H7 (cell line): Measurements from ENCODE around the gene NDUFB11. TPM values are rescaled to one million over a fixed set of nuclear protein-coding genes. Genes with fewer than 3 reads are reported as not detected.

Experiments
- DNase-seq: peaks from one replicate; pipeline ENCODE4 v3.0.0; 2012
- H3K27me3 ChIP-seq: 2 replicates; pipeline ENCODE4 v1.6.0; 2011; ENCODE audit warnings: mild to moderate bottlenecking, low read length; ENCODE audit not compliant: control insufficient read depth, insufficient read depth
- H3K36me3 ChIP-seq: replicated peaks from 2 replicates; pipeline ENCODE4 v1.5.1; 2011; ENCODE audit warnings: low read length; ENCODE audit not compliant: control insufficient read depth, insufficient read depth
- H3K4me3 ChIP-seq: 2 replicates; pipeline ENCODE4 v1.5.1; 2011; ENCODE audit warnings: low read depth, mild to moderate bottlenecking, control low read depth, low read length, moderate library complexity; ENCODE audit not compliant: insufficient read depth
- total RNA-seq: library from RNA; depleted of rRNA; stranded (reverse); fragments of >200 nt; shearing (Covaris generic); gene quantifications from 2 replicates; pipeline ENCODE4 v1.2.3, GENCODE V29; 2014; rRNA removed

Gene NDUFB11
- total RNA-seq = 106 and 108 TPM in 2 replicates

DNA sequence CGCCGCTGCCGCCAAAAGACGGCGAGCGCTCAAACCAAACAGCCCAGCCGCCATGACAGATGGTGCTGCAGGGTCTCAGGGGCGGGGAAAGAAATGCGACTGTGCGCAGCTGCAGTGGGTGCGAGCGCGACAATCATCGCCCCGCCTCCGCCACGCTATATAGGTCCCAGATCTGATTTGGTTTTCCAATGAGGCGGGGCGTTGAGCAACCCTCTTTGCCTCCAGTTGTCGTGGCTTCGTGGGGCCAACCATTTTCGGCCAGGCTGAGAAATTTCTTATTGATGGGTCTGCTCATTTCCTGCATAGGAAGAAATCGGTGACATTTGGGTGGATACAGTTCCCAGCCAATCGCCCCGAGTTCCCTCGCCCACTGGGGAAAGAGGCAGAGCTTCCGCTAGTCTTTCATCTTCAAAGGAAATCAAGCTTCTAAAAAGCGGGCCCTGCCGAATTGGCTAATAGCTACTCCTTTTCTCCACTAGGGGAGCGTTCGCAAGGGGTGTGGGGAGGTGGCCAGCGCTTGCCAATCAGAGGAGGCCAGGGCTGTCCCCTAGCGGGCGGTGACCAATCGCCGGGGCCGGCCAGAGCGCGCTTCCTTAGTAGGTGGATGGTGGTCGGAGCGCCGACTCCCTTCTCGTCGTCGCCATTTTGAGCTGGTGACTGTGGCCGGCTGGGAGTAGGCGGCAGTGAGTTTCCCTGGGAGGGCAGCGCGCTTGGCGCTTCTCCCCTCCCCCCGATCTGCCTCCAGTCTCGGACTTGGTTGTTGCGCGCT is at the start of gene NDUFB11, which contains the start of gene RBM10:
NDUFB11 (minus strand) TSS at position 77 of the 769 bp plus-strand sequence; CDS start at position 54, 23 bp downstream.
RBM10 (plus strand) TSS at position 596 of the 769 bp plus-strand sequence. CDS start 2,261 bp downstream, outside the sequence.
- peaks cover 6% of the 10 kb centered on the region for H3K36me3 ChIP-seq
- no peaks in the 10 kb centered on the region for H3K27me3 ChIP-seq
- DNase-seq = peak; percentile 94
- H3K4me3 ChIP-seq = peak within 1 kb of the TSS; percentile 70

DNA sequence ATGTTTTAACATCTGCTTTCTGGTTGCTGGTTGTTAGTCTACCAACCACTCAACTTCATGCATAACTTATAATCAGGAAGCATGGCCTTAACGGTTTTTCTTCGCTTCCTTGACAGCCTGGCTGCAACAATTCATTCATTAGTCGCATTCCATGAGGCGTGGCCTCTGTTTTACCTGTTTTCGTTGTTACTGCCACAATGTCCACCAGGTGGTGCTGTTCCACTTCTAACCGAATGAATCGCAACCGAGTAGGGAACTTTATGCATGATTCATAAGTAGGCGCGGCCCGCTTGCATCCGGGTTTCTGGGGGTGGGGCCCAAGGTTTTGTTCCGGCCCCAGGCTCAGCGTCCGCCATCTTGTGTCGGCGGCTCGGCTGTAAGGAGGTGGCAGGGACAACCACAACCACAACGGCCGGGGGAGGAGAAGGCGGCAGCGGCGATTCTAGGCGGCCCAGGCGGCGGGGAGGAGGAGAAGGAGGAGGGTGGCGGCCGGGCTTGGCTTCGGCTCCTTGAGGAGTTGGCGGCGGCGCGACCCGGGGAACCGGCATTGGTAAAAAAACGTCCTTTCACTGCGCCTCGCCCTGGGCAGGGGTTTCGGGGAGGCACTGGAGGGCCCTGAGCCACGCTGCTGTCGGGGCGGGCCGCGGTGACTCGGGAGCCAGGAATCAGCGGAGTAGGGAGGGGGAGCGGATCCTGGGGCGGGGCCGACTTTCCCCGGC is 49.1 kb upstream of the NDUFB11 start, which contains the start of gene UBA1:
UBA1 (plus strand) TSS at position 355 of the 719 bp plus-strand sequence. CDS start 4,974 bp downstream, outside the sequence.
- Histone ChIP-seq H3K4me3 (peak within 1 kb of the TSS; percentile 97), H3K36me3 (peaks cover 22% of the 10 kb centered on the region), H3K27me3 (peaks cover 4% of the 10 kb centered on the region)
- peak; percentile 96 for DNase-seq

DNA sequence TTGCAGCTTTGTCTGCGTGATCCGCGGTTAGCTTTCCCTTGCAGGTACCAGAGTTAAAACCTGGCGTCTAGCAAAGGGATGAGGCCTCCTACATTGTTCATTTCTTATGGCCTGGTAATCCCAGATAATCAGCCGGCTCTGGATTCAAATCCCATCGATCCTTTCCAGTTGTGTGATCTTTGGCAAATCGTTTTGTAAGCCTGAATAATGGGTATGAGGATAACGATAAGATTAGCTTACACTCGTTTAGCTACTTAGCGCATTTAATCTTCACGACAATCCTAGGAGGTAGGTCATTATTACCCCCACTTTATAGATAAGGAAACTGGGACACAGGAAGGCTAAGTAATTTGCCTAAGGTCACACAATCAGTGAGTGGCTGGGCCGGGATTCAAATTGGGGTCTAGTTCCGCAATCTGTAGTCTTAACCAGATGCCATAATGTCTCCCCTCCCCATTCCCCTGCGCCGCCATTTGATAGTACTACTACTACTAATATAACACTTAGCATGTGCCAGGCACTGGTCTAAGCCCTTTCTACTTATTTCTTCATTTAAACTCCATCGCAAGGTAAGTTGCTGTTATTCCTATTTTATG is 47.4 kb upstream of the NDUFB11 start:
- peak overlapping the region; percentile 69 for H3K4me3 ChIP-seq
- peaks cover 4% of the 10 kb centered on the region for H3K27me3 ChIP-seq
- DNase-seq = no peak
- H3K36me3 ChIP-seq = peaks cover 12% of the 10 kb centered on the region

DNA sequence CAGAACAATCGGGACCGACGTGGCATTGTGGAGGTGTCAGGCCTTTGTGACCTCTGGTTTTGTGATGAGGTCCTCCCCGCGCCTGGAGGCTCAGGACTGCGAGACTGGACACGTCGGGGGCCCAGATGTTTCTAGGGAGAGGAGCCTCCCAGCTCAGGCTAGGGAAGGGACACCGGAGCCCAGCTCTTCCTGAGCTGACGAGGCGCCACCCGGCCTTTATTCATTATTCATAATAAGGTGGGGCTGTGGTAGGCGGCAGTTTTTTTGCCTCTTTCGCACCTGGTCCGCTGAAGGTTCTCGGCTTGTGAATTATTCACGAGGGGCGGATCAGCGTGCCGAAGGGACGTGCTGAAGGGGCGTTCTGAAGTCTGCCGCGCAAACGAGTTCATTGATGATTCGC is 46.8 kb upstream of the NDUFB11 start:
- Histone ChIP-seq H3K36me3 (peaks cover 6% of the 10 kb centered on the region), H3K27me3 (peaks cover 4% of the 10 kb centered on the region), H3K4me3 (peak overlapping the region; percentile 69)
- peak; percentile 58 for DNase-seq

DNA sequence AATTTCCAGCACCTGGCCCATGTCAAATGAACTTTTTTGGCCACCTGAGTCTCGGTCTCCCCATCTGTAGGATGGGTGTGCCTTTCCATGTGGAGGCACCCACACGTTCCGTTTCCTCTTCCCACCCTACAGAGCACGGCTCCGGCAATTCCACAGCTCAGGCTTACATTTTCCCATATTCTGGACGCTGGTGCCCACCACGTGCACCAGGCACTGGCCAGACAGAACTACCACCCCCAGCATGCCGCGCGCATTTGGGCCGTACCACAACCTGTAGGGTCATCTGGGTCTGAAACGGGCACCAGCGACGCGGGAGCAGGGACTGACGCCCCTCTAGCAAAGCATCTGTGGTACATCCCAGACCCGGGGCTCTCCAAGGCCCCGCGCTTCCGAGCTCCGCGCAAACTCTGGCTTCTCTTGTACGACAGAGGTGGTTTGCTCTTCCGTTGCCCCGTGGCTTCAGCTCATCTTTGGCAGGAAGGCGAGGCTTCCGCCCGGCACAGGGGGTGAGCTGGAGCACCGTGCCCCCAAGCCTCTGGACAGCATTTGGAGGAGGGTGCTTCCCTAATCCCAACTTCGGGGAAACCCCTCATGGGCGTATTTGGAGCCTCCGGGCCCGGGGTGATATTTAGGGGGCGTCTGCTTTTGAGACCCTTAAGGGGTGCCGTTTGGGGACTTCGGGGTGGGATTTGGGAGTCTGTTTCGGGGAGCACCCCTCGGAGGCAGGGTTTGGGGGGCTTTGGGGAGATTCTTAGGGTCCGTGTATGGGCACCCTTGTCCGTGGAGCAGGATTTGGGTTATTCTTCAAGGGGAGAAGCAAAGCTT is 46.2 kb upstream of the NDUFB11 start:
- DNase-seq = peak; percentile 97
- H3K4me3 ChIP-seq = peak overlapping the region; percentile 69
- peaks cover 4% of the 10 kb centered on the region for H3K36me3 ChIP-seq
- peaks cover 4% of the 10 kb centered on the region for H3K27me3 ChIP-seq

DNA sequence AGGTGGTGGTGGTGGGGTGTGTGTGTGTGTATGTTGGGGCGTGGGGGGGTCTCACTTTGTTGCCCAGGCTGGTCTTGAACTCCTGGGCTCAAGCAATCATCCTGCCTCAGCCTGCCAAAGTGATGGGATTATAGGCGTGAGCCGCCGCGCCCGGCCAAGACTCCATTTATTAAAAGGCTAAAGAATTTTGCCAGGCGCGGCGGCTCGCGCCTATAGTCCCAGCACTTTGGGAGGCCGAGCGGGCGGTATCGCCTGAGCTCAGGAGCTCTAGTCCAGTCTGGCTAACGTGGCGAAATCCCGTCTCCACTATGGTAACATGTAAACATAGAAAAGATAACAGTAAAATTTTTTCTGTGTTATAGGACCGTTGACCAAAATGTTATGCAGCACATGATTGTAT is 45.4 kb upstream of the NDUFB11 start:
- Histone ChIP-seq H3K36me3 (peaks cover 2% of the 10 kb centered on the region), H3K4me3 (peak overlapping the region; percentile 6), H3K27me3 (peaks cover 4% of the 10 kb centered on the region)
- DNase-seq = no peak

DNA sequence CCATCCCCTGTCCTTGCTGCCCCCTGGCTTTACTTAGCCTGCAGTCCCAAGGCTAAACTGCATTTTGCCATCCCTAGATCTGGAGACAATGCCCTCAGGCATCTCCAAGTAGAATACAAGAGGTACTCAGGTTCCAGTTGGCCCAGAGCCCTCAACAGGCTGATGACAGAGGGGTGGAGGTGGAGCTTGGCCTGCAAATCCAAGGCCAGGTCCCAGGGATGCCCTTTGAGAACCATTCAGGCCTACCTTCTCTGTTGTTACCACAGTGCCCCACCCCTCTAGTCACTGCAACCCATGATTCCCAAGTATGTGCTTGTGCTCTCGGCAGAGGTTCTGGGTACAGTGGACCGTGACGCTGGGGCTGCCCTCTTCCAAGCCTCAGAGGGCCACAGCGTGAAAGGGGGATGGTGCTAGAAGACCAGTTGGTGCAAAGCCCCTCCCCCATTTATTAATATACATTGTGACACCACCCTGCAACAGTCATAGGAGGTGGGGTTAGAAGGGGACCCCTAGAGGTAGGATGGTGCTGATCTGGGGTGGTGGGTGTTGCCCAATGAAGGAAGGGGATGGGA is 42.7 kb upstream of the NDUFB11 start:
- no peak overlapping the region for H3K4me3 ChIP-seq
- H3K36me3 ChIP-seq = peaks cover 8% of the 10 kb centered on the region
- DNase-seq = no peak
- H3K27me3 ChIP-seq = peaks cover 4% of the 10 kb centered on the region

DNA sequence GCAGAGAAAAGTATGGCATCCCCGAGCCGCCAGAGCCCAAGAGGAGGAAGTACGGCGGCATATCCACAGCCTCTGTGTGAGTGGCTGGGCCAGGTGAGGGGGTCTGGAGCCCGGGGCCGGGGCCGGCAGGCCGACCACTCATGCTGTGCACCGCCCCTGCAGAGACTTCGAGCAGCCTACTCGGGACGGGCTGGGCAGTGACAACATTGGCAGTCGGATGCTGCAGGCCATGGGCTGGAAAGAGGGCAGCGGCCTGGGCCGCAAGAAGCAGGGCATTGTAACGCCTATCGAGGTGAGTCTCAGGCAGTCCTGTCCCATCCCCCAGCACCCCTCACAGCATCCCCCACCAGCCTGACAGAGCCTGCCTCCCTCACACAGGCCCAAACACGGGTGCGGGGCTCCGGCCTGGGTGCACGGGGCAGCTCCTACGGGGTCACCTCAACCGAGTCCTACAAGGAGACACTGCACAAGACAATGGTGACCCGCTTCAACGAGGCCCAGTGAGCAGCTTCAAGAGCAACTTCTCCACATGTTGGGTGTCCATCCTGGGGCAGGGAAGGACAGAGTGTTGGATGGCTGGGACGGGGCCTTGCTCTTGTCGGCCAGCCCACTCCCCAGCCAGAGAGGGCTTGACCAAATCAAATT is 41.7 kb upstream of the NDUFB11 start:
- Histone ChIP-seq H3K36me3 (peaks cover 12% of the 10 kb centered on the region), H3K4me3 (no peak overlapping the region), H3K27me3 (peaks cover 3% of the 10 kb centered on the region)
- DNase-seq = no peak

DNA sequence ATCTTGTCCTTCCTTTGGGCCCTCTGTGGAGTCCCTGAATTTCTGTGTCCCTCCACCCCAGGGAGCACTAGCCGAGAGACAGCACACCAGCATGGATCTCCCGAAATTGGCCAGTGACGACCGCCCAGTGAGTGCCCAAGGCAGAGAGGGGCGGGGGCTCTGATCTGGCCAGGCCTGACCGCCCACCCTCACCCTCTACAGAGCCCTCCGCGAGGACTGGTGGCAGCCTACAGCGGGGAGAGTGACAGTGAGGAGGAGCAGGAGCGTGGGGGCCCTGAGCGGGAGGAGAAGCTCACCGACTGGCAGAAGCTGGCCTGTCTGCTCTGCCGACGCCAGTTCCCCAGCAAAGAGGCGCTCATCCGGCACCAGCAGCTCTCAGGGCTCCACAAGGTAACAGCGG is 40.7 kb upstream of the NDUFB11 start:
- H3K27me3 ChIP-seq = no peaks in the 10 kb centered on the region
- no peak for DNase-seq
- H3K36me3 ChIP-seq = peaks cover 16% of the 10 kb centered on the region
- no peak overlapping the region for H3K4me3 ChIP-seq

DNA sequence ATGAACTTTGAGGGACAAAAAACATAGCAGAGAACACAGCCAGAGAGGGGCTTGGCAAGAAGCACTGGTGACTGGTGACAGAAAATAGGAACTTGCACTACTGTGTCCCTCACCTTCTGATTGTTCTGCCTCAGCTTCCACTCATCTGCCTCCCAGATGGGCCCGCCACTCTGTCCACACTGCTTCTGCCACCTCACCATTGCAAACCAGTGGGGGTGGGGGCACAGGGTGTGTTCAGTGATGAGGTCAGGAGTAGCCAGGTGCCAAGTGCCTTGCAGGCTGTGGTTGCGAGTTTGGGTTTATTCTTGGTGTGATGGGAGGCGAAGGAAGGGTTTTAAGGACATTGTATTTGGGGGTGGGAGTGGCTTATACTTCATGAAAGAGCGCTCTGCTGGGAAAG is 40.0 kb upstream of the NDUFB11 start:
- no peak for DNase-seq
- Histone ChIP-seq H3K27me3 (no peaks in the 10 kb centered on the region), H3K4me3 (no peak overlapping the region), H3K36me3 (peaks cover 16% of the 10 kb centered on the region)

DNA sequence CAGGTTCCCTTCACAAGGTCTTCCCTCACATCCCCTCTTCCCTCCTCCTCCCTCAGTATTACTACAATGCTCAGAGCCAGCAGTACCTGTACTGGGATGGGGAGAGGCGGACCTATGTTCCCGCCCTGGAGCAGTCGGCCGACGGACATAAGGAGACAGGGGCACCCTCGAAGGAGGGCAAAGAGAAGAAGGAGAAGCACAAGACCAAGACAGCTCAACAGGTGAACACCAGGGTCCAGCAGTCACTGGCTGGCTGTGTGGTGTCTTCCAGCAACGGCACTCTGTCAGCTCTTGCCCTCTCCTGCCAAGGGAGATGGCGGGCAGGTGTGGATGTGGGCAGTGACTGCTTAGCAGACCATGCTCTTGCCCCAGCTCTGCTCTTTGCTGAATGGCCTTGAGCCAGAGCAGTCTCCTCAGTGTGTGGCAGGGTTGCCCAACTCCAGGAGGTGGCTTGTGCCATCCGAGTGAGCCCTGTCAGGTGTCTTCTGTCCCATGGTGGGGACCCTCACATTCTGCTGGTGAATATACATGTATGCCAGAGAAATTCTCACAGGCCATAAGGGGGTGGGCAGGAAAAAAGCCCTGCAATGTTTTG is 37.7 kb upstream of the NDUFB11 start:
- Histone ChIP-seq H3K4me3 (no peak overlapping the region), H3K36me3 (peaks cover 20% of the 10 kb centered on the region), H3K27me3 (no peaks in the 10 kb centered on the region)
- DNase-seq = no peak

DNA sequence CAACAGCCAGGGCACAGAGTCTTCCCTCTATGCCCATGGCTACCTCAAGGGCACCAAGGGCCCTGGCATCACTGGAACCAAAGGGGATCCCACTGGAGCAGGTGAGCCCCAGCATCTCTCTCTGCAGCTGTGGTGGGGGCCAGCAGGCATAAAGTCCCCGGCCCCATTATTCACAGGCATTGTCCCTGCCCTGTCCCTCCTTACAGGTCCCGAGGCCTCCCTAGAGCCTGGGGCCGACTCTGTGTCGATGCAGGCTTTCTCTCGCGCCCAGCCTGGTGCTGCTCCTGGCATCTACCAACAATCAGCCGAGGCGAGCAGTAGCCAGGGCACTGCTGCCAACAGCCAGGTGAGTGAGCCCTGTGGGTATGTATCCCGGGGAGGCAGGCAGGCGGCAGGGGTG is 36.8 kb upstream of the NDUFB11 start:
- Histone ChIP-seq H3K4me3 (no peak overlapping the region), H3K36me3 (peaks cover 25% of the 10 kb centered on the region), H3K27me3 (peaks cover 3% of the 10 kb centered on the region; the same call in 1 of the 2 replicates)
- DNase-seq = no peak

DNA sequence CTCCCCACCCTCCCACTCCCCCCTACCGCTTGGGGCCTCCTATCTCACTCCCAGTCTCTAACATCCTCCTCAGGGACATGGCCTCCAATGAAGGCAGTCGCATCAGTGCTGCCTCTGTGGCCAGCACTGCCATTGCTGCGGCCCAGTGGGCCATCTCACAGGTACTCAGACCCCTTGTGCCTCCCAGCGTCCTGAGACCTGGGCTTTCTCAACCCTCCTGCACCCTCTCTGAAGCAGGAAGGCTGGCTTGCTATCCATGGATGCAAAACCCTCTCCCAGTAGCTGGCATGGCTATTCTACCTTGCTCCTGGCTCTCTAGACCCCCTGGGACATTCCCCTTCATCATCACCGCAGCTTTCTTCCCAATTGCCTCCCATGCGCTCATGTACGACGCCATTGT is 35.8 kb upstream of the NDUFB11 start:
- DNase-seq = no peak
- H3K4me3 ChIP-seq = no peak overlapping the region
- H3K27me3 ChIP-seq = peaks cover 9% of the 10 kb centered on the region; the same call in 1 of the 2 replicates
- H3K36me3 ChIP-seq = peaks cover 23% of the 10 kb centered on the region
